Endothelial cell of hepatic sinusoid (primary cell): ENCODE measurements around the gene CTNNAL1.
"Not testable (repeated sequence)": the region's sequence is repeated elsewhere in the genome, so short reads cannot be mapped to it uniquely, and the experiment has no call there.

ENCODE experiments used
- in situ Hi-C: cut with HindIII; loops from 2 replicates; pipeline ENCODE4 v1.10.0; 2017; ENCODE audit warnings: low sequenced_read_pairs

CTNNAL1 gene

GRCh38 chr9:108934323-108934893 lies 78.9 kb downstream of the CTNNAL1 start, which contains the start of gene ABITRAM:
Gene ABITRAM (plus strand): TSS chr9:108934400. CDS start chr9:108934487, 87 bp downstream.
- in situ Hi-C loops = no loop called here

GRCh38 chr9:108933718-108934322 lies 79.5 kb downstream of the CTNNAL1 start, which contains the start of gene ELP1:
Gene ELP1 (minus strand): TSS chr9:108934124. CDS start chr9:108931146, 2,978 bp downstream.
- in situ Hi-C loops = no loop called here

- in situ Hi-C loops = no loop called here
These were observed 80.0 kb downstream of the CTNNAL1 start for GRCh38 chr9:108933231-108933717.

- in situ Hi-C loops = no loop called here
These were observed 84.9 kb downstream of the CTNNAL1 start for GRCh38 chr9:108928386-108928785.

- in situ Hi-C loops = no loop called here
These were observed 88.8 kb downstream of the CTNNAL1 start for GRCh38 chr9:108924466-108924865.

- in situ Hi-C loops = no loop called here
These were observed 92.1 kb downstream of the CTNNAL1 start for GRCh38 chr9:108921200-108921599.

GRCh38 chr9:108920401-108920800 lies 92.9 kb downstream of the CTNNAL1 start:
- in situ Hi-C loops = not testable (repeated sequence)

- in situ Hi-C loops = no loop called here
These were observed 93.8 kb downstream of the CTNNAL1 start for GRCh38 chr9:108919517-108919916.

- in situ Hi-C loops = no loop called here
These were observed 99.9 kb downstream of the CTNNAL1 start for GRCh38 chr9:108913391-108913790.

GRCh38 chr9:108911820-108912219 lies 101.5 kb downstream of the CTNNAL1 start:
- in situ Hi-C loops = no loop called here

GRCh38 chr9:108910914-108911313 lies 102.4 kb downstream of the CTNNAL1 start:
- in situ Hi-C loops = no loop called here

- in situ Hi-C loops = no loop called here
These were observed 102.9 kb downstream of the CTNNAL1 start for GRCh38 chr9:108910402-108910801.

- in situ Hi-C loops = loop anchor here (10.0 kb wide), 1 partner anchor 49 kb away; no protein-coding TSS in a partner anchor
These were observed 107.8 kb downstream of the CTNNAL1 start for GRCh38 chr9:108905494-108905893.

- in situ Hi-C loops = loop anchor here (10.0 kb wide), 1 partner anchor 51 kb away; no protein-coding TSS in a partner anchor
These were observed 109.1 kb downstream of the CTNNAL1 start for GRCh38 chr9:108904161-108904560.

- in situ Hi-C loops = loop anchor here (10.0 kb wide), 1 partner anchor 51 kb away; no protein-coding TSS in a partner anchor
These were observed 109.7 kb downstream of the CTNNAL1 start for GRCh38 chr9:108903420-108904103.

- in situ Hi-C loops = loop anchor here (10.0 kb wide), 1 partner anchor 55 kb away; no protein-coding TSS in a partner anchor
These were observed 113.1 kb downstream of the CTNNAL1 start for GRCh38 chr9:108900176-108900575.

GRCh38 chr9:108899023-108899695 lies 114.1 kb downstream of the CTNNAL1 start:
- in situ Hi-C loops = not testable (repeated sequence)

- in situ Hi-C loops = no loop called here
These were observed 115.8 kb downstream of the CTNNAL1 start for GRCh38 chr9:108897324-108898096.

GRCh38 chr9:108894225-108894997 lies 118.9 kb downstream of the CTNNAL1 start:
- in situ Hi-C loops = no loop called here
